A673 (cell line): ENCODE results near the gene RTN4. TPM values are rescaled to one million over a fixed set of nuclear protein-coding genes. Genes with fewer than 3 reads are reported as not detected.

Experiments used
- BruUV-seq: library from RNA; stranded (reverse); fragments of 400-500 nt; replicated peaks from 2 replicates; lab custom pipeline; 2021; lab: Mats Ljungman, UMichigan
- CTCF ChIA-PET: fragments of 300-600 bp; sonication (Branson Sonifier 250); formaldehyde crosslinking; loops from one replicate; lab custom pipeline; 2022; ENCODE audit warnings: antibody characterized with exemption; lab: Charles Lee
- POLR2A ChIA-PET: fragments of 300-600 bp; sonication (Branson Sonifier 250); formaldehyde crosslinking; loops from one replicate; lab custom pipeline; 2022; ENCODE audit warnings: antibody characterized with exemption; ENCODE audit not compliant: low non-redundant PET; lab: Charles Lee
- DNase-seq: peaks from one replicate; pipeline ENCODE4 v3.0.0-alpha.2; 2015; ENCODE audit warnings: low spot score
- H3K27ac ChIP-seq: fragments of 200-600 bp; sonication (generic); 2 replicates; pipeline ENCODE4 v1.5.1; 2016; ENCODE audit warnings: mixed run types, low read depth, mild to moderate bottlenecking, mixed read lengths, antibody characterized with exemption, low read length; ENCODE audit not compliant: poor library complexity, severe bottlenecking
- H3K27me3 ChIP-seq: fragments of 200-600 bp; sonication (generic); replicated peaks from 2 replicates; pipeline ENCODE4 v1.6.1; 2017; ENCODE audit warnings: mixed run types, low read depth, mild to moderate bottlenecking, mixed read lengths, antibody characterized with exemption, low read length; ENCODE audit not compliant: insufficient read depth, poor library complexity
- H3K36me3 ChIP-seq: fragments of 200-600 bp; sonication (generic); 2 replicates; pipeline ENCODE4 v1.6.1; 2016; ENCODE audit warnings: mixed run types, mild to moderate bottlenecking, mixed read lengths, antibody characterized with exemption, low read length; ENCODE audit not compliant: insufficient read depth, poor library complexity, severe bottlenecking
- H3K4me1 ChIP-seq: fragments of 200-600 bp; sonication (generic); 2 replicates; pipeline ENCODE4 v1.6.1; 2017; ENCODE audit warnings: mixed run types, mild to moderate bottlenecking, mixed read lengths, antibody characterized with exemption, low read length; ENCODE audit not compliant: insufficient read depth, poor library complexity, severe bottlenecking
- H3K4me3 ChIP-seq: fragments of 200-600 bp; sonication (generic); 2 replicates; pipeline ENCODE4 v1.5.1; 2016; ENCODE audit warnings: low read depth, mixed run types, mild to moderate bottlenecking, mixed read lengths, low read length; ENCODE audit not compliant: poor library complexity, severe bottlenecking
- H3K9me3 ChIP-seq: fragments of 200-600 bp; sonication (generic); 2 replicates; pipeline ENCODE4 v1.6.1; 2016; ENCODE audit warnings: mixed run types, low read depth, mild to moderate bottlenecking, mixed read lengths, antibody characterized with exemption, low read length; ENCODE audit not compliant: poor library complexity, severe bottlenecking
- EZH2 ChIP-seq: fragments of 200-600 bp; sonication (generic); IDR thresholded peaks from 2 replicates; pipeline ENCODE4 v1.6.1; 2017; ENCODE audit warnings: borderline replicate concordance, low read depth, mild to moderate bottlenecking, mixed read lengths, antibody characterized with exemption, low read length; ENCODE audit not compliant: poor library complexity, severe bottlenecking
- intact Hi-C: fragments of 100-400 bp; cut with micrococcal nuclease; formaldehyde crosslinking; loops from one replicate; pipeline ENCODE4 v1.10.0; 2022; ENCODE audit not compliant: unreplicated experiment
- total RNA-seq: library from RNA; stranded (reverse); gene quantifications from 2 replicates; pipeline ENCODE4 v1.2.3, GENCODE V29; 2021
- TF ChIP-seq, protein P1 (sequence below): fragments of 300-800, 200-600 bp; sonication (generic); conservative IDR thresholded peaks from 2 replicates; pipeline ENCODE4 v1.5.1; 2017; ENCODE audit warnings: low read depth, mild to moderate bottlenecking, antibody characterized with exemption, low read length, moderate library complexity, mixed read lengths

RTN4 gene
- total RNA-seq, 1 experiment from 2014 or later, result 275 TPM

DNA sequence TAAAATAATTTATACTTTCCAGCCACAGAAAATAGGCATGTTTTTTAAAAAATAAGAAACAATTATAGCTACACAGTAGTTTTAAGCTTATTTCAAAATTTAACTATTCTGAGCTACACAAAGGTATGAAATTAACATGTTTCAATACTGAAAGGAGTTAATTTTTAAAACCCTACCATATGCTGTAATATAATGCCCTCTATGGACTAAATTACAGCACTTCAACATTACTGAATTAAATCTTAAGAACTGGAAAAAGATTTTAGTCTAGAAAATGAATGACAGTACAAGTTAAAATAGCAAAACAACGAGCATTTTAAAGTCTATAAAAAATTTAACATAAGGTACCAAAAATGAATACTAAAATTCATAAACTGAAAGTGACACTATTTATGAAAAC, 36.3 kb downstream of the RTN4 start:
- no TSS peak for BruUV-seq
- DNase-seq, result peak; percentile 36
- Histone ChIP-seq H3K27me3 (no peaks in the 10 kb centered on the region), H3K36me3 (no peaks in the 10 kb centered on the region), H3K27ac (peak overlapping the region; percentile 17), H3K9me3 (no peaks in the 10 kb centered on the region), H3K4me3 (no peak overlapping the region), H3K4me1 (peaks cover 58% of the 10 kb centered on the region)
- ChIA-PET CTCF (interaction anchor here (1.8 kb wide), 1 partner anchor 114 kb away, joined by 11 read pairs; no protein-coding TSS in a partner anchor), POLR2A (no interaction called here)
- intact Hi-C loops, result loop anchor here (2.0 to 10.0 kb wide), 3 partner anchors 37 to 289 kb away; partner anchors contain the start of genes EML6 and RTN4
- TF ChIP-seq, protein P1, sequence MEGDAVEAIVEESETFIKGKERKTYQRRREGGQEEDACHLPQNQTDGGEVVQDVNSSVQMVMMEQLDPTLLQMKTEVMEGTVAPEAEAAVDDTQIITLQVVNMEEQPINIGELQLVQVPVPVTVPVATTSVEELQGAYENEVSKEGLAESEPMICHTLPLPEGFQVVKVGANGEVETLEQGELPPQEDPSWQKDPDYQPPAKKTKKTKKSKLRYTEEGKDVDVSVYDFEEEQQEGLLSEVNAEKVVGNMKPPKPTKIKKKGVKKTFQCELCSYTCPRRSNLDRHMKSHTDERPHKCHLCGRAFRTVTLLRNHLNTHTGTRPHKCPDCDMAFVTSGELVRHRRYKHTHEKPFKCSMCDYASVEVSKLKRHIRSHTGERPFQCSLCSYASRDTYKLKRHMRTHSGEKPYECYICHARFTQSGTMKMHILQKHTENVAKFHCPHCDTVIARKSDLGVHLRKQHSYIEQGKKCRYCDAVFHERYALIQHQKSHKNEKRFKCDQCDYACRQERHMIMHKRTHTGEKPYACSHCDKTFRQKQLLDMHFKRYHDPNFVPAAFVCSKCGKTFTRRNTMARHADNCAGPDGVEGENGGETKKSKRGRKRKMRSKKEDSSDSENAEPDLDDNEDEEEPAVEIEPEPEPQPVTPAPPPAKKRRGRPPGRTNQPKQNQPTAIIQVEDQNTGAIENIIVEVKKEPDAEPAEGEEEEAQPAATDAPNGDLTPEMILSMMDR, result peak; percentile 53
- TF ChIP-seq EZH2, result no peak

- ChIA-PET CTCF (interaction anchor here (1.8 kb wide), 1 partner anchor 113 kb away, joined by 11 read pairs; no protein-coding TSS in a partner anchor), POLR2A (interaction anchor here (0.6 kb wide), 1 partner anchor 457 kb away, joined by 6 read pairs; no protein-coding TSS in a partner anchor)
- peaks cover 68% of the 10 kb centered on the region for H3K4me1 ChIP-seq
- H3K27ac ChIP-seq, result peak overlapping the region; percentile 24
- TF ChIP-seq, protein P1, result no peak
- TF ChIP-seq EZH2, result no peak
- H3K9me3 ChIP-seq, result no peaks in the 10 kb centered on the region
- H3K4me3 ChIP-seq, result no peak overlapping the region
- H3K36me3 ChIP-seq, result no peaks in the 10 kb centered on the region
- BruUV-seq, result no TSS peak
- intact Hi-C loops, result loop anchor here (10.0 kb wide), 1 partner anchor 288 kb away; the partner anchor contains the start of gene EML6
- H3K27me3 ChIP-seq, result no peaks in the 10 kb centered on the region
- no peak for DNase-seq
Measured at GRCh38 chr2:55012672-55013484, 37.4 kb downstream of the RTN4 start.

DNA sequence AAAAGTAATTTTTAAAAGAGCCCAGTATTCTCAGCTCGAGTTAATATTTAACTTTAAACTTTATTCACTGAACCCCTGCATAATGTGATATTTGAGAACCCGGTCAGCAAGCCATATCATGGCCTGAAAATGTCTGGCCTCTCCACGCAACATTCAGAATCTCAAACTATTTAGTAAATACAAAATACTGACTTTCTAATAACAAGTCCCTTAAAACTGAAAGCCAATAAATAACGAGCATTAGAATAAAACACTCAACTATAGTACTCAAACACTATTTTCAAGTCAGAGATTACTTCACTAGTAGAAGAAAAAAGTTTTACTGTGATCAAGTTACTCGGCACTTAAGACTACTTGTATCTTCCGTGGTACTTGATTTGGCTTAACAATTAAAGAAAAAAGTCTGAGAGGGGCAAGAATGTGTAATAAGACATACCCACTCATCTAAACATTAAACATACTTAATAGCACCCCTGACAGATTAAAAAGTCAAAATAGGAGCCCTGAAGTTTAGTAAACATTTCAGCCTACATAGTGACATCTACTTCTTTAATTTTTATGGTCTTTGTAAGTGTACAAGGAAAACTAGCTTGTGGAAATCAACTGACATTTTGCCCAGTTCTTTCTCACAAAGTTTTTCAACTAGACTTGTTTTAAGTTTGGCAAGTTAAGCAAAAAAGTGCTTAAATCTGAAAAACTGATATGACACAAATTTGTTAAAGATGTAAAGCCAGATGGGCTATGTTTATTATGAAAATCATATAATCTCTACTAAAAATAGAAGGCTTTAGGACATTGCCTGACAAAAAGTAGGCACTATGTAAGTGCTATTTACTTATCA, 38.2 kb downstream of the RTN4 start:
- H3K9me3 ChIP-seq, result no peaks in the 10 kb centered on the region
- peaks cover 75% of the 10 kb centered on the region for H3K4me1 ChIP-seq
- H3K4me3 ChIP-seq, result peak overlapping the region; percentile 8
- TF ChIP-seq, protein P1, result no peak
- TF ChIP-seq EZH2, result no peak
- no TSS peak for BruUV-seq
- intact Hi-C loops, result loop anchor here (2.0 to 10.0 kb wide), 2 partner anchors 113 to 287 kb away; partner anchors contain the start of gene EML6
- peak overlapping the region; percentile 24 for H3K27ac ChIP-seq
- ChIA-PET CTCF (no interaction called here), POLR2A (interaction anchor here (0.6 kb wide), 1 partner anchor 458 kb away, joined by 6 read pairs; no protein-coding TSS in a partner anchor)
- no peak for DNase-seq
- no peaks in the 10 kb centered on the region for H3K27me3 ChIP-seq
- no peaks in the 10 kb centered on the region for H3K36me3 ChIP-seq
